OCI-LY7 (cell line): ENCODE data around the gene MITD1. TPM values are rescaled to one million over a fixed set of nuclear protein-coding genes. Genes with fewer than 3 reads are reported as not detected.

Source experiments
- BruUV-seq: library from RNA; stranded (reverse); fragments of 400-500 nt; replicated peaks from 2 replicates; lab custom pipeline; 2021; lab: Mats Ljungman, UMichigan
- CTCF ChIA-PET: fragments of 300-600 bp; sonication (Branson Sonifier 250); formaldehyde crosslinking; loops from one replicate; lab custom pipeline; 2022; ENCODE audit warnings: antibody characterized with exemption; ENCODE audit not compliant: unreplicated experiment; lab: Charles Lee
- POLR2A ChIA-PET: fragments of 300-600 bp; sonication (Branson Sonifier 250); formaldehyde crosslinking; loops from one replicate; lab custom pipeline; 2022; ENCODE audit warnings: antibody characterized with exemption; lab: Charles Lee
- DNase-seq: peaks from one replicate; pipeline ENCODE4 v3.0.0-alpha.2; 2015; ENCODE audit warnings: low spot score
- H2AFZ ChIP-seq: fragments of 200-600 bp; sonication (generic), shearing (Covaris generic); 2 replicates; pipeline ENCODE4 v1.6.1; 2014; ENCODE audit warnings: mild to moderate bottlenecking, antibody characterized with exemption, low read length, moderate library complexity
- H3K27ac ChIP-seq: fragments of 200-600 bp; sonication (generic); 2 replicates; pipeline ENCODE4 v1.5.1; 2014; ENCODE audit warnings: mixed run types, low read depth, mild to moderate bottlenecking, moderate library complexity, low read length, inconsistent platforms; ENCODE audit not compliant: poor library complexity, severe bottlenecking
- H3K36me3 ChIP-seq: fragments of 200-600 bp; sonication (generic); 2 replicates; pipeline ENCODE4 v1.6.1; 2014; ENCODE audit warnings: mild to moderate bottlenecking, antibody characterized with exemption, low read length, moderate library complexity, mixed read lengths; ENCODE audit not compliant: insufficient read depth
- H3K4me1 ChIP-seq: fragments of 200-600 bp; sonication (generic); 2 replicates; pipeline ENCODE4 v1.5.1; 2014; ENCODE audit warnings: mild to moderate bottlenecking, low read length; ENCODE audit not compliant: insufficient read depth, poor library complexity, severe bottlenecking
- H3K4me2 ChIP-seq: fragments of 200-600 bp; sonication (generic); 2 replicates; pipeline ENCODE4 v1.6.1; 2014; ENCODE audit warnings: mild to moderate bottlenecking, low read length
- H3K4me3 ChIP-seq: fragments of 200-600 bp; sonication (generic); 2 replicates; pipeline ENCODE4 v1.5.1; 2014; ENCODE audit warnings: mild to moderate bottlenecking, low read depth, low read length; ENCODE audit not compliant: poor library complexity, severe bottlenecking
- H3K79me2 ChIP-seq: fragments of 200-600 bp; sonication (generic); 2 replicates; pipeline ENCODE4 v1.6.1; 2016; ENCODE audit warnings: low read depth, mild to moderate bottlenecking, low read length, moderate library complexity, mixed read lengths; ENCODE audit not compliant: insufficient read depth
- H3K9me2 ChIP-seq: fragments of 200-600 bp; sonication (generic); 2 replicates; pipeline ENCODE4 v1.6.1; 2016; ENCODE audit warnings: mild to moderate bottlenecking, low read length, mixed read lengths; ENCODE audit not compliant: insufficient read depth
- H3K9me3 ChIP-seq: fragments of 200-600 bp; sonication (generic); 2 replicates; pipeline ENCODE4 v1.6.1; 2014; ENCODE audit warnings: mild to moderate bottlenecking, mixed run types, low read length, mixed read lengths
- H4K20me1 ChIP-seq: fragments of 200-600 bp; sonication (generic); 2 replicates; pipeline ENCODE4 v1.6.1; 2014; ENCODE audit warnings: mild to moderate bottlenecking, antibody characterized with exemption, low read length, moderate library complexity, mixed read lengths; ENCODE audit not compliant: insufficient read depth
- EZH2phosphoT487 ChIP-seq: fragments of 200-600 bp; sonication (generic); IDR thresholded peaks from 2 replicates; pipeline ENCODE4 v1.6.1; 2018; ENCODE audit warnings: low read depth, borderline replicate concordance, mild to moderate bottlenecking, mixed run types, antibody characterized with exemption, low read length, moderate library complexity, mixed read lengths
- intact Hi-C: fragments of 100-400 bp; cut with micrococcal nuclease; formaldehyde crosslinking; loops from one replicate; pipeline ENCODE4 v1.10.0; 2022; ENCODE audit not compliant: unreplicated experiment
- total RNA-seq, 2 experiments: library from RNA; depleted of rRNA in 1 of 2; stranded (reverse); fragments of >200 nt in 1 of 2; shearing (Covaris generic) in 1 of 2; gene quantifications; 2 replicates each; pipeline ENCODE4 v1.2.3, GENCODE V29; 2014 to 2022
- TF ChIP-seq, protein P1 (sequence below): fragments of 200-600 bp; sonication (generic); conservative IDR thresholded peaks from 2 replicates; pipeline ENCODE4 v1.5.1; 2014; ENCODE audit warnings: mild to moderate bottlenecking, antibody characterized with exemption, low read length, moderate library complexity, mixed read lengths

MITD1 gene
- total RNA-seq, 2 experiments from 2014 or later, result 34.2 to 35.9 TPM

GRCh38 chr2:99184811-99185210, 4.0 kb upstream of the MITD1 start:
- no peak for DNase-seq
- intact Hi-C loops, result loop anchor here (10.0 kb wide), 1 partner anchor 1380 kb away; the partner anchor contains the start of gene PDCL3
- CTCF ChIA-PET, result no interaction called here
- Histone ChIP-seq H3K4me1 (peaks cover 10% of the 10 kb centered on the region), H3K4me3 (no peak overlapping the region), H3K36me3 (peaks cover 25% of the 10 kb centered on the region), H3K9me2 (no peaks in the 10 kb centered on the region), H3K27ac (no peak overlapping the region), H2AFZ (no peak overlapping the region), H4K20me1 (no peaks in the 10 kb centered on the region), H3K4me2 (no peak overlapping the region), H3K9me3 (no peaks in the 10 kb centered on the region), H3K79me2 (peaks cover 56% of the 10 kb centered on the region)
- TF ChIP-seq, protein P1, sequence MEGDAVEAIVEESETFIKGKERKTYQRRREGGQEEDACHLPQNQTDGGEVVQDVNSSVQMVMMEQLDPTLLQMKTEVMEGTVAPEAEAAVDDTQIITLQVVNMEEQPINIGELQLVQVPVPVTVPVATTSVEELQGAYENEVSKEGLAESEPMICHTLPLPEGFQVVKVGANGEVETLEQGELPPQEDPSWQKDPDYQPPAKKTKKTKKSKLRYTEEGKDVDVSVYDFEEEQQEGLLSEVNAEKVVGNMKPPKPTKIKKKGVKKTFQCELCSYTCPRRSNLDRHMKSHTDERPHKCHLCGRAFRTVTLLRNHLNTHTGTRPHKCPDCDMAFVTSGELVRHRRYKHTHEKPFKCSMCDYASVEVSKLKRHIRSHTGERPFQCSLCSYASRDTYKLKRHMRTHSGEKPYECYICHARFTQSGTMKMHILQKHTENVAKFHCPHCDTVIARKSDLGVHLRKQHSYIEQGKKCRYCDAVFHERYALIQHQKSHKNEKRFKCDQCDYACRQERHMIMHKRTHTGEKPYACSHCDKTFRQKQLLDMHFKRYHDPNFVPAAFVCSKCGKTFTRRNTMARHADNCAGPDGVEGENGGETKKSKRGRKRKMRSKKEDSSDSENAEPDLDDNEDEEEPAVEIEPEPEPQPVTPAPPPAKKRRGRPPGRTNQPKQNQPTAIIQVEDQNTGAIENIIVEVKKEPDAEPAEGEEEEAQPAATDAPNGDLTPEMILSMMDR, result no peak
- no peak for TF ChIP-seq EZH2phosphoT487
- POLR2A ChIA-PET, result interaction anchor here (0.6 to 0.7 kb wide), 4 partner anchors 9 to 834 kb away, joined by 3 to 5 read pairs (median 4); no protein-coding TSS in a partner anchor
- no TSS peak for BruUV-seq

DNA sequence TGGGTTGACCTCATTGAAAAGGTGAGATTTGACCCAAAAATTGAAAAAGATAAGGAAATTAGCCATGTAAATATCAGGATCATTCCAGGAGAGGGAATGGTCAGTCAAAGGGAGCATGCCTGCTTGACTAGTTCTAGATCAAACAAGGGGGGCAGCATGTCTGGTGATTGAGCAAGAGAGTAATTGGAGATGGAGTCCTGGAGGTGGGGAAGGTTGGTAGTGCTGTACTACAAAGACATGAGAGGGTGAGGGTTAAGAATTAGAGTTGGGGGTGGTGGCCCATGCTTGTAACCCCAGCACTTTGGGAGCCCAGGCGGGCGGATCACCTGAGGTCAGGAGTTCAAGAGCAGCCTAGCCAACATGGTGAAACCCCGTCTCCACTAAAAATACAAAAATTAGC, 2.2 kb upstream of the MITD1 start:
- Histone ChIP-seq H3K27ac (no peak overlapping the region), H3K4me1 (peaks cover 17% of the 10 kb centered on the region), H3K9me3 (no peaks in the 10 kb centered on the region), H2AFZ (no peak overlapping the region), H3K36me3 (peaks cover 12% of the 10 kb centered on the region; the same call in 1 of the 2 replicates), H3K79me2 (peaks cover 63% of the 10 kb centered on the region), H3K9me2 (no peaks in the 10 kb centered on the region), H4K20me1 (no peaks in the 10 kb centered on the region), H3K4me3 (no peak overlapping the region), H3K4me2 (0 out of 2 replicates have a peak overlapping the region, but pooled peaks have one; percentile 11)
- no peak for DNase-seq
- intact Hi-C loops, result loop anchor here (10.0 kb wide), 1 partner anchor 1382 kb away; the partner anchor contains the start of gene PDCL3
- BruUV-seq, result no TSS peak
- ChIA-PET POLR2A (no interaction called here), CTCF (no interaction called here)
- no peak for TF ChIP-seq EZH2phosphoT487
- TF ChIP-seq, protein P1, result no peak

- Histone ChIP-seq H3K27ac (peak overlapping the region; percentile 32), H4K20me1 (no peaks in the 10 kb centered on the region), H2AFZ (peak overlapping the region; percentile 95), H3K79me2 (peaks cover 61% of the 10 kb centered on the region), H3K9me2 (no peaks in the 10 kb centered on the region), H3K4me2 (peak overlapping the region; percentile 89), H3K4me3 (peak overlapping the region; percentile 82), H3K4me1 (peaks cover 17% of the 10 kb centered on the region), H3K36me3 (peaks cover 4% of the 10 kb centered on the region; the same call in 1 of the 2 replicates), H3K9me3 (no peaks in the 10 kb centered on the region)
- intact Hi-C loops, result loop anchor here (1.0 to 10.0 kb wide), 5 partner anchors 27 to 1383 kb away; partner anchors contain the start of genes C2orf15, LIPT1, PDCL3 and REV1
- POLR2A ChIA-PET, result interaction anchor here (1.0 to 2.4 kb wide), 2 partner anchors 40 to 155 kb away, joined by 3 to 19 read pairs; partner anchors contain the start of genes C2orf15, EIF5B and TXNDC9
- DNase-seq, result peak; percentile 19
- BruUV-seq, result no TSS peak
- CTCF ChIA-PET, result no interaction called here
- TF ChIP-seq EZH2phosphoT487, result no peak
- TF ChIP-seq, protein P1, result no peak
Observed at GRCh38 chr2:99181624-99182000, 754 bp upstream of the MITD1 start.
